Forelimb muscle (tissue), 1 donor: Measurements from ENCODE around the gene RAMP3. TPM values are rescaled to one million over a fixed set of nuclear protein-coding genes. Genes with fewer than 3 reads are reported as not detected.

Experiments used
- DNase-seq: peaks from one replicate; pipeline ENCODE4 v3.0.0-alpha.2; 2013; ENCODE audit warnings: low read depth
- polyA plus RNA-seq: library from polyadenylated mRNA; unstranded; fragments of 120-200 nt; gene quantifications from one replicate; pipeline ENCODE4 v1.2.1, GENCODE V29; 2013; ENCODE audit not compliant: insufficient read length

The RAMP3 gene
- polyA plus RNA-seq, 1 donor, result 3.4 TPM

DNA sequence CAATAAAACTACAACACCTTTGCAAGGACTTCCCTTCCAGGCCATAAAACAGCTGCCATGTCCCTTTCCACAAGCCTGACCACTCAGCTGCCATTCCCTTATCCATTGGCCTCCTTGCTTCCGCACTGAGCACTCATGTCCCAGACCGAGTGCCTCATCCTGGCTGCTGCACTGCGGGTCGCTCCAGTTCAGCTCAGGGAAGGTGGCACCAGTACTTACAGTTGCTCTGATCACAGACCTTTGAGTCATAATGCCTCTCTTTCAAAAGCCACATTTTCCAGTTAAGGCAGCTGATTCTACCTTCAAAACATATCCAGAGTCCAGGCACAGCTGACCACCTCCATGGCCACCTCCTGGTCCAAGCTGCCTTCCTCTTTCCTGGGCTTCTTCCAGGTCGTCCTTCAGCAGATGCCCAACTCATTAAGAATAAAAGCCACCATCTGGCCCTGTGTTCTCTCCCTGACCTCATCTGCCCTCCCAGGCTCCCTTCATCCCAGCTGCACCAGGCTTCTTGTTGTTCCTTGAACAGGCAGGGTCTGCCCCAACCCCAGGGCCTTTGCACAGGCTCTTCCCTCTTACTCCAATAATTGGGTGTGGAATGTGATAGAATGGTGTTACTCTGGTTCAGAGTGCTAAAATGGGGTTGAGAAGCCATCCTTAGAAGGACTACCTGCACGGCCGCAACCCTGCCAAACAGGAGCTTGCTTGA lies 64.5 kb downstream of the RAMP3 start:
- no peak for DNase-seq

- no peak for DNase-seq
Observed at GRCh38 chr7:45223078-45223477, 65.5 kb downstream of the RAMP3 start.

- no peak for DNase-seq
Observed at GRCh38 chr7:45223728-45224630, 66.4 kb downstream of the RAMP3 start.

DNA sequence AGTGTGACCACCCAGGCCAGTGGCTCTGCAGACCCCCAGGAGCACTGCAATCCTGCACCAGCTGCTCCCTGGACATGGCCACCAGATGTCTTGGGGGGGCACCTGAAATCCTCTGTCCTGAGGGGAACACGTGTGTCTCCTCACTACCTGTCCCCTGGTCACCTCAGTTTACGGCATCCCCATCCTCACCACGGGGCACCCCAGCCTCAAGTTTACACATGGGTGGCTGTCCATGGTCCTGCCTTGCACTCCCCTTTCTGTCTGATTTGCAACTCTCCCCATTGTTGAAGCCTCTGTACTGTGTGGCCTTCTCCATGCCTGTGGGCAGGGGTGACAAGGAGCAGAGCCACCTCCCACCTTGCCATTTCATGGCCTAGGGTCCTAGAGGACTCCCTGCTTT lies 67.2 kb downstream of the RAMP3 start:
- DNase-seq, result no peak

DNA sequence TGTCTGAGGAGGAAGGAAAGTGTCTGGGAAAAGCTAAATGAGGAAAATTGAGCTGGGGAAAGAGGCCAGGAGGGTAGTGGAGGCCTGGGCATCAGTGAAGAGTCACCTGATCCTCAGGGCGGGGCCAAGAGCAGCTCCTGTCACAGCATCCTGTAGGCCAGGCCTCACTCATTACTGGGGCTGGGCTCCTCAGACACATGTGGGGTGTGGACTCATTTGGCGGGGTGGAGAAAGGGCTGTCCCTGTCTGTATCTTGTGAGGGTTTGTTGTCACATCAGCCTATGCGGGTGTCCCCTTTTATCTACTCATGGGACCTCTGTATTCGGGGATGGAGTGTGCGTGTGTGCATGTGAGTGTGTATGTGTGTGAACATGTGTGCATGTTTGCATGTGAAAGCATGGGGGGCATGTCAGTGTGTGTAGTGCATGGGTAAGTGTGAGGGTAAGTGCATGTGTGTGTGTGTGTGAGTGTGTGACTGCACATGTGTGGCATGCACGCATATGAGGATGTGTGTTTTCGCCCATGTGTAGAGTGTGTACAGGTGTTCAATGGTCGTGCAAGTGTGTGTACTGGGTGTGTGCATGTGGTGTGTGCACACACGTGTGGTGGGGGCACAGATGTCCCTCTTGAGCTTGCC lies 67.8 kb downstream of the RAMP3 start:
- DNase-seq, result no peak

DNA sequence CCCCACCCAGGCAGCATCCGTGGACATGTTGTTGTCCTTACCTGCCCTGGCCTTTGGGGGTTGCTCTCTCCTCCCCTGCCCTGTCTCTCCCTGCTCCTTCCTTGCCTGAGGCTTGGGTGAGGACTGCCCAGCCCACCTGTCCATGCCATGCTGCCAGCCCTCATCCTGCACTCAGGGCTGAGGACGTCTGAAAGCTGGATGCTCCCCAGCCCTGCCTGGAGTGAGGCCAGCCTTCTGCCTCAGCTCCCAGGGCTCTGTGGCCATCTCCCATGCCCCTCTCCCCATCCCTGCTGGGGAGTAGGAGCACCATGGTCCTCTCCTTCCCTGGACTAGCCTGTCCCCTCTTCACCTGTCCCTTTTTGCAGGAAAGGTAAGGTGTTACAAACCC lies 68.4 kb downstream of the RAMP3 start:
- no peak for DNase-seq

DNA sequence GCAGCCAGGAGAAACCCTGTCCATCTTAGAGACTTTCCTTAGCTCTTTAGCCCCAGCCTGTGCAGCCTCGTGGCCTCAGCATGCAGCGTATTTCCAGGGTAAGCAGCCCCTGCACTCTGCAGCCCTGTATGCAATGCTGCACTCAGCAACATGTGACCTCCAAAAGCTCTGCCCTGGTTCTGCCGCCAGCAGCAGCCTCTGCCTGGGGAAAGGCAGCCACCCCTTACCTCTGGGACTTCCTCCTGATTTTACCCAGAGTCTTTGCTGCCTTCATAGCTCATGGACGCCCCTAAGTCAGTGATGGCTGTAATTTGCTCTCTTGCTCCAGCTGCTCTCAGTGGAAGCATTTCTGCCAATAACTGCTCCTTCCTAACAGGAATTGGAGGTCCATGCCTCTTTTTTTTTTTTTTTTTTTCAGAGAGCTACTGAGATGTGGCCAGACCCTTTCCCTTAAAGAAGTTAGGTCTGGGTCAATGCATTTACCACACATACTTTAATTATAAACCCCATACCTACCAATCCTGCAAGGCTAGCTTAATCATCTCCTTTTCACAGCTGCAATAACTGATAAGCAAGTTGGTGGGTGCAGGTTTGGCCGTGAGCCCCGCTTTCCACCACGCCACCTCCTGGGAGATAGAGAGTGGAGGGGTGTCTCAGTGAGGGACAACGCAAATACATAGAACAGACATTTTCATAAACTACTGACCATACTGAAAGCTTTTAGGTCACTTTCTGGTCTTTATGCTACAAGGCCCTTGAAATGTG lies 71.7 kb downstream of the RAMP3 start:
- no peak for DNase-seq

DNA sequence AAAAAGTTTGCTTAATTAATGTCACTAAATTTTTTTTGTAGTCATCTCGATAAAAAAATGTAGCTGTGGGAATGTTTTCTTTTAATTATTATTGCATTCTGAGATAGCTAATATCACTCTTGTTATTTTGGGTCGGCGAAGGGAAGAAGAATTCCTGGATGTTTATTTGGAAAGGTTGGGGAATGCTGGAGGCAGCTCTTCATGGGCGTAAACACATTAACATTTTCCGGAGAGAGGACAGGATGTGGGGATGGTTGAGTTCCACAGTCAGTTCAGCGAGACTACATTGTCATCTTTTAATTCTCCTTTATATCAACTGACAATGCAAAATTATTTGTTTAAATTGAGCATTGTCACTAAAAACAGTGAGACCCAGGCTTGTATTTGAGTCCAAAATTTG lies 72.5 kb downstream of the RAMP3 start:
- DNase-seq, result no peak

- no peak for DNase-seq
Observed at GRCh38 chr7:45230611-45231165, 73.1 kb downstream of the RAMP3 start.

- no peak for DNase-seq
Observed at GRCh38 chr7:45233249-45233775, 75.7 kb downstream of the RAMP3 start.

Other genes with a start within 250 kb of the RAMP3 start
- gene MYO1G, start 178.8 kb upstream of the RAMP3 start, polyA plus RNA-seq, result 0.77 TPM
- 42.1 TPM for gene CCM2, start 157.6 kb upstream of the RAMP3 start, polyA plus RNA-seq
- gene NACAD, start 68.8 kb upstream of the RAMP3 start, polyA plus RNA-seq, result 4.4 TPM
- 41.2 TPM for gene TBRG4, start 46.1 kb upstream of the RAMP3 start, polyA plus RNA-seq